CD4-positive, alpha-beta T cell treated with Interleukin-6 at 100 ng/mL for 8 hours (primary cell): Measurements from ENCODE around the gene LYSET.
"Not testable (repeated sequence)": the region's sequence is repeated elsewhere in the genome, so short reads cannot be mapped to it uniquely, and the experiment has no call there.

Experiments used
- DNase-seq: peaks from one replicate; pipeline ENCODE4 v3.0.0-alpha.2; 2020; ENCODE audit warnings: mixed read lengths, low spot score

LYSET gene

GRCh38 chr14:93168610-93169009 lies 16.5 kb upstream of the LYSET start:
- not testable (repeated sequence) for DNase-seq

DNA sequence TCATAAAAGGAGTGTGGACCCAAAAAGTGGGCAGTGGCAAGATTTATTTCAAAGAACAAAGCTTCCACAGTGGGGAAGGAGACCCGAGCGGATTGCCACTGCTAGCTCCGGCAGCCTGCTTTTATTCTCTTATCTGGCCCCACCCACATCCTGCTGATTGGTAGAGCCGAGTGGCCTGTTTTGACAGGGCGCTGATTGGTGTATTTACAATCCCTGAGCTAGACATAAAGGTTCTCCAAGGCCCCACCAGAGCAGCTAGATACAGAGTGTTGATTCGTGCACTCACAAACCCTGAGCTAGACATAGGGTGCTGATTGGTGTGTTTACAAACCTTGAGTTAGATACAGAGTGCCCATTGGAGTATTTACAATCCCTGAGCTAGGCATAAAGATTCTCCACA lies 15.5 kb upstream of the LYSET start:
- DNase-seq: not testable (repeated sequence)

DNA sequence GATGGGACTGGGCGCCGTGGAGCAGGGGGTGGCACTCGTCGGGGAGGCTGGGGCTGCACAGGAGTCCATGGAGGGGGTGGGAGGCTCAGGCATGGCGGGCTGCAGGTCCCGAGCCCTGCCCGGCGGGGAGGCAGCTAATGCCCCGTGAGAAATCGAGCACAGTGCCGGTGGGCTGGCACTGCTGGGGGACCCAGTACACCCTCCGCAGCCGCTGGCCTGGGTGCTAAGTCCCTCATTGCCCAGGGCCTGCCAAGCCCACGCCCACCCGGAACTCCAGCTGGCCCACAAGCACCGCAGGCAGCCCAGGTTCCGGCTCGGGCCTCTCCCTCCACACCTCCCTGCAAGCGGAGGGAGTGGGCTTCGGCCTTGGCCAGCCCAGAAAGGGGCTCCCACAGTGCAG lies 15.0 kb upstream of the LYSET start:
- DNase-seq: not testable (repeated sequence)

GRCh38 chr14:93171376-93171775 lies 13.7 kb upstream of the LYSET start:
- DNase-seq: no peak

- DNase-seq: no peak
These were observed 11.1 kb upstream of the LYSET start for GRCh38 chr14:93173943-93174395.

- not testable (repeated sequence) for DNase-seq
These were observed 10.4 kb upstream of the LYSET start for GRCh38 chr14:93174731-93175130.

GRCh38 chr14:93175492-93175891 lies 9.6 kb upstream of the LYSET start:
- DNase-seq: no peak

DNA sequence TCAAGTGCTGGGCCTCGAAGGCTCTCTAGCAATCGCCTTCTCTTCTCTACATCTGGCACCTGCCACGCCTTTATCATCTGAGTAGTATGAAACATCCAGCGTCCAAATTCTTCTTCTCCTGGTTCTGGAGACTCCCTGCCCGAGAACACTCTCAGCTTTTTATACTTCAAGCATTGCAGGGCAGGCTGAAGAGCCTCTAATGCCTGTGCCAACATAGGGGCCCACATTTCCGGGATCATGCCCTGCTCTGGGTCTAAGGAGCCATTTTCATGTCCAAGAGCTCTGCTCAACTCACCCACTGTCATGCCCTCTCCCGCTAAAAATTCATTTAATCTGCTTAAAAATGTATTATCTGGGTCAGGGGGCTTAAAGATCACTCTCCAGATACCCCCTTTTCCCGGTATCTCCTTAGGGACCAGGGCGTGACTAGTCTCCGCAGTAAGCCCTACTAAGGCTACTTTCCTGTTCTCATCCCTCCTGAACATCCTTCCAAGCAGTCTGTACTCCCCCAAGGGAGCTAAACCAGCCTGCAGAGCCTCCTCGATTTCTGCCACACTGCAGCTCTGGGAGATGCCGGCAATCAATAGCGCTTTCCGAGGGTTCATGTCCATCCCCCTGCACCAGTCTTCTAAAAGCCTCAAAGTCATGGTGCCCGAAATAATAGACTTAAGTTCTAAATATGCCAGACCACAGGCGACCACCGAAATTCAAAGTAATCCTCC lies 1.4 kb upstream of the LYSET start:
- DNase-seq: no peak

DNA sequence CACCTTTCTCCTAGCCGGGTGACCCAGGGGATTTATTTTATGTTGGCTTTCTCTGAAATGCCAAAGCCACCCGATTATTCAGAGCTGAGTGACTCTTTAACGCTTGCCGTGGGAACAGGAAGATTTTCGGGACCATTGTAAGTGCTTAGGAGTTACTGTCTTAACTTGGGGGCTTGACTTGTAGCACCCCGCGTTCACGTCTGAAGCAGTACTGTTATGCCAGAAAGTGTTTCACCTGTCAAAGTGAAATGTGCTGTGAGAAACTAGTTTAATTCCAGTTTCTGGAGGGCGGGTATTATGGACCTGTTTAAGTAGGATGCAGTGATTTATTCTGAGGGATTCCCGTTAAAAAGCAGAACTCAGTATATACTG lies 218 bp downstream of the LYSET start:
- DNase-seq: no peak

- no peak for DNase-seq
These were observed 1.3 kb downstream of the LYSET start for GRCh38 chr14:93186466-93186865.

- DNase-seq: no peak
These were observed 1.8 kb downstream of the LYSET start for GRCh38 chr14:93186956-93187355.

GRCh38 chr14:93195316-93195999 lies 10.3 kb downstream of the LYSET start:
- DNase-seq: no peak

- no peak for DNase-seq
These were observed 13.9 kb downstream of the LYSET start for GRCh38 chr14:93199031-93199430.

DNA sequence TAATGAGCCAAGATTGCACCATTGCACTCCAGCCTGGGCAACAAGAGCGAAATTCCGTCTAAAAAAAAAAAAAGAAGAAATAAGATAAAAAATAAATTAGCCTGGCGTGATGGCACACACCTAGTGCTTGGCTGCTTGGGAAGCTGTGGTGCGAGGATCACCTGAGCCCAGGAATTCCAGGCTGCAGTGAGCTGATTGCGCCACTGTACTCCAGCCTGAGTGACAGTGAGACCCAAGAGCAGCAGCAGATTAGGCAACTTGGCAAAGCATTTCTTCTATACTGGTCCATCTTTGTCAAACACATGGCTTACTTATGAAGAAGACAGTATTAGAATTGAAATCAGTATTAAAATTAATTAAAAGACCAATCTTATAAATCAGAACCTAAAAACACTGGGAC lies 15.4 kb downstream of the LYSET start:
- no peak for DNase-seq

DNA sequence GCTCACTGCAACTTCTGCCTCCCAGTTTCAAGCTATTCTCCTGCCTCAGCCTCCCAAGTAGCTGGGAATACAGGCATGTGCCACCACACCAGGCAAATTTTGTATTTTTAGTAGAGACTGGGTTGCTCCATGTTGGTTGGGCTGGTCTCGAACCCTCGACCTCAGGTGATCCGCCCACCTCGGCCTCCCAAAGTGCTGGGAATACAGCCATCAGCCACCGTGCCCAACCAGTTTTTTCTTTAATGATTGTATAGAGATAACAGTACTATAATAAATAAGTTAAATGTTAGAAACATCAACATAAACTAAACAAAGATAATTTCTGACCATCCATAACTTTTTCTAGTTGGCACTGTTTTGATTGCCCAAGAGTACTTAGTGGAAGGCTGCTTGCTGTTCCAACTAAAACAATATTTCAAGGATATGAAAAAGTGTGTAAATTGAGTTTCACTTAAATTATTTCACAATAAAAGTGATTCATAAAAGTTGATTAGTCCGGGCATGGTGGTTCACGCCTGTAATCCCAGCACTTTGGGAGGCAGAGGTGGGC lies 16.1 kb downstream of the LYSET start:
- DNase-seq: no peak

- peak; percentile 86 for DNase-seq
These were observed 21.8 kb downstream of the LYSET start, which contains the start of the genes GON7 and UBR7 for GRCh38 chr14:93206793-93207467. GON7 (minus strand) TSS chr14:93207065; CDS start chr14:93207037, 28 bp downstream. UBR7 (plus strand) TSS chr14:93207256; CDS start chr14:93207292, 36 bp downstream.

- DNase-seq: no peak
These were observed 22.6 kb downstream of the LYSET start for GRCh38 chr14:93207468-93208308.

GRCh38 chr14:93212432-93212831 lies 27.3 kb downstream of the LYSET start:
- no peak for DNase-seq

GRCh38 chr14:93214598-93214997 lies 29.5 kb downstream of the LYSET start:
- DNase-seq: no peak

DNA sequence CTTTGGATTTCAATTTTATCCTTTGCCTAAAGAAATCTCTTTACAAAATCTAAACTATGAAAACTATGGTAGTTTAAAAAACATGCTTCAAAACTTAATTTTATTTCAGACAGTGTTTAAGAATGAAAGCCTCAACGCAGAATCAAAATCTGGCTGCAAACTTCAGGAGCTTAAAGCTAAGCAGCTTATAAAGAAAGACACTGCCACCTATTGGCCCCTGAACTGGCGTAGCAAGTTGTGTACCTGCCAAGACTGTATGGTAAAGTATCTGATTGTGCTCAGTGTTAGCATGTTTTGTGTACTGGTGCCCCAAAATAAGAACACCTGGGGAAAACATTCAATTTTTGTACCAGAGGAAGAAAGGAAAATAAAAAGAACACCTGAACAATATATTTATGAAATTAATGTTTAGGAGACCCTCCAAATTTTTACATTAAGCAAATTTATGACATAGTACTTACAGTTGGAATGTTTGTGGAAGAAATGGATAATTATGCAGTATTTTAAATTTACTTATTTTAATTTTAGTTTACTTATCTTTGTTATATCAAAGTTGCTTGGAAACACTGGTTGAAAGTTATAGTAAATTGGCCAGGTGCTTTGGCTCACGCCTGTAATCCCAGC lies 34.1 kb downstream of the LYSET start:
- DNase-seq: peak; percentile 57

DNA sequence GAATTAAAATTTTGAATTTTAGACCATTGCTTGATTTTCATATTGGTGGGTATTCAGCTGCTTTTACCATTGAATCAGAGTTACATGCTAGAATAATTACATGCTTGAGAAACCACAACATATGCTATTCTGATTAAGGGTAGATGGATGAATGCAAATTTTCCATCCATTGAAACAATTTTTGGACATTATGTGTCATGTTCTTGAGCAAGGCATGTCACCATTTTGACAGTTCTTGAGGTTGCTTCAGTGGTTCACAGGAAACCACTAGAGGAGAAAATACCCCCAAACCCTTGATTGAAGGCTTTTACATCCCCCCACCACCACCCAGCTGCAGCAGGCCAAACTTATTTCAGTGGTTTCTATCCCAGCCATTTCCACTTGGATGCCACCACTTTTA lies 35.4 kb downstream of the LYSET start:
- DNase-seq: no peak
